ENCODE results near the gene FBXL7.

The FBXL7 gene

GRCh38 chr5:15607076-15607475 lies 107.1 kb downstream of the FBXL7 start:
- H3K4me3 ChIP-seq (ENCODE audit: low read depth, low read length) = no peak overlapping the region
- no peak for TF ChIP-seq CTCF (IDR thresholded peaks at IDR 0.05; ENCODE audit: insufficient read depth, low read depth, low read length, missing control alignments)
- no peak for DNase-seq (ENCODE audit: low read depth)

- no peak for TF ChIP-seq CTCF (IDR thresholded peaks at IDR 0.05; ENCODE audit: insufficient read depth, low read depth, low read length, missing control alignments)
- DNase-seq (ENCODE audit: low read depth) = no peak
- no peak overlapping the region for H3K4me3 ChIP-seq (ENCODE audit: low read depth, low read length)
Measured at GRCh38 chr5:15609076-15609725, 109.2 kb downstream of the FBXL7 start.

- no peak for TF ChIP-seq CTCF (IDR thresholded peaks at IDR 0.05; ENCODE audit: insufficient read depth, low read depth, low read length, missing control alignments)
- no peak overlapping the region for H3K4me3 ChIP-seq (ENCODE audit: low read depth, low read length)
- DNase-seq (ENCODE audit: low read depth) = no peak
Measured at GRCh38 chr5:15610216-15610615, 110.2 kb downstream of the FBXL7 start.

- no peak overlapping the region for H3K4me3 ChIP-seq (ENCODE audit: low read depth, low read length)
- no peak for TF ChIP-seq CTCF (IDR thresholded peaks at IDR 0.05; ENCODE audit: insufficient read depth, low read depth, low read length, missing control alignments)
- no peak for DNase-seq (ENCODE audit: low read depth)
Measured at GRCh38 chr5:15611008-15611407, 111.0 kb downstream of the FBXL7 start.

GRCh38 chr5:15612915-15613635 lies 113.1 kb downstream of the FBXL7 start:
- no peak for DNase-seq (ENCODE audit: low read depth)
- TF ChIP-seq CTCF (IDR thresholded peaks at IDR 0.05; ENCODE audit: insufficient read depth, low read depth, low read length, missing control alignments) = no peak
- H3K4me3 ChIP-seq (ENCODE audit: low read depth, low read length) = no peak overlapping the region

GRCh38 chr5:15614679-15615078 lies 114.7 kb downstream of the FBXL7 start:
- H3K4me3 ChIP-seq (ENCODE audit: low read depth, low read length) = no peak overlapping the region
- no peak for DNase-seq (ENCODE audit: low read depth)
- TF ChIP-seq CTCF (IDR thresholded peaks at IDR 0.05; ENCODE audit: insufficient read depth, low read depth, low read length, missing control alignments) = no peak

Measured in GM12865 (cell line).